WTC11 (cell line): Measurements from ENCODE around the gene ACACA.

Source experiments
- ATF3 ChIP-seq: sonication (generic); formaldehyde crosslinking; conservative IDR thresholded peaks from 2 replicates; pipeline ENCODE4 v1.8.1; 2022; ENCODE audit warnings: mild to moderate bottlenecking, missing genetic modification reagents
- CTCF ChIP-seq: fragments of 200-600 bp; IDR thresholded peaks from 2 replicates; pipeline ENCODE4 v1.8.0; 2022; ENCODE audit warnings: antibody characterized with exemption
- ELF4 ChIP-seq: sonication (generic); formaldehyde crosslinking; IDR thresholded peaks from 2 replicates; pipeline ENCODE4 v1.8.1; 2022; ENCODE audit warnings: low read depth, mild to moderate bottlenecking, moderate library complexity, missing genetic modification reagents
- GABPB1 ChIP-seq: sonication (generic); formaldehyde crosslinking; IDR thresholded peaks from 2 replicates; pipeline ENCODE4 v1.8.1; 2023; ENCODE audit warnings: mild to moderate bottlenecking, missing genetic modification reagents
- MAX ChIP-seq: sonication (generic); formaldehyde crosslinking; IDR thresholded peaks from 2 replicates; pipeline ENCODE4 v1.8.0; 2022; ENCODE audit warnings: mild to moderate bottlenecking, missing genetic modification reagents
- RELA ChIP-seq: sonication (generic); formaldehyde crosslinking; IDR thresholded peaks from 2 replicates; pipeline ENCODE4 v1.8.1; 2022; ENCODE audit warnings: missing genetic modification reagents, mild to moderate bottlenecking, borderline replicate concordance
- TEAD1 ChIP-seq: sonication (generic); formaldehyde crosslinking; IDR thresholded peaks from 2 replicates; pipeline ENCODE4 v1.8.0; 2022; ENCODE audit warnings: mild to moderate bottlenecking, missing genetic modification reagents
- ZBTB21 ChIP-seq: sonication (generic); formaldehyde crosslinking; IDR thresholded peaks from 2 replicates; pipeline ENCODE4 v1.8.1; 2023; ENCODE audit warnings: mild to moderate bottlenecking, missing genetic modification reagents, borderline replicate concordance
- ZBTB43 ChIP-seq: sonication (generic); formaldehyde crosslinking; IDR thresholded peaks from 2 replicates; pipeline ENCODE4 v1.8.1; 2023; ENCODE audit warnings: mild to moderate bottlenecking, missing genetic modification reagents
- ZNF138 ChIP-seq: sonication (generic); formaldehyde crosslinking; conservative IDR thresholded peaks from 2 replicates; pipeline ENCODE4 v1.8.1; 2022; ENCODE audit warnings: mild to moderate bottlenecking, moderate library complexity, missing genetic modification reagents
- ZSCAN18 ChIP-seq: fragments of 250-450 bp; sonication (Bioruptor Pico); IDR thresholded peaks from 2 replicates; pipeline ENCODE4 v2.1.2; 2022; ENCODE audit warnings: mild to moderate bottlenecking, moderate library complexity

DNA sequence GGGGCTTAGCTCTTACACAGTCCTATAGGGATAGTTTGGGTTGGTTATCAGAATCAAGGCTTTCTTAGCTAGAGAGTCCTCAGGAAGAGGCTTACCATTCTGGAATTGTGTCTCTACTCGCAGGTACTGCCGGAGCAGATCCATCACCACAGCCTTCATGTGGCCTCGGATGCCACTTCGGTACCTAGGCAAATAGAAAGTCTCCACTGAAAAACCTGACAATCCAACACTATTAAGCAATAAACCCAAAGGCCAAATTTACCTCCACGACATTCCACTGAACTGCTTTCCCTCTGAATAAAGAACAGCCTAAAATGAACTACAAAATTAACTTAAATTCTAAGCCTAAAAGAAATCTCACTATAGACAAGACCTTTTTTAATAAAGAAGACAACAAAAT lies 166.3 kb downstream of the ACACA start:
- TF ChIP-seq MAX (no peak), ELF4 (CRISPR knock-in tag) (no peak), ZSCAN18 (CRISPR knock-in tag) (no peak), CTCF (no peak), RELA (CRISPR knock-in tag) (no peak), ZBTB43 (CRISPR knock-in tag) (no peak), GABPB1 (no peak), ZBTB21 (no peak), TEAD1 (CRISPR knock-in tag) (no peak), ZNF138 (CRISPR knock-in tag) (no peak), ATF3 (CRISPR knock-in tag) (no peak)
